ENCODE results near the gene ABLIM2. TPM values are rescaled to one million over a fixed set of nuclear protein-coding genes. Genes with fewer than 3 reads are reported as not detected.

The ABLIM2 gene
- total RNA-seq, 1 donor from 2014 or later: 7.5 TPM

DNA sequence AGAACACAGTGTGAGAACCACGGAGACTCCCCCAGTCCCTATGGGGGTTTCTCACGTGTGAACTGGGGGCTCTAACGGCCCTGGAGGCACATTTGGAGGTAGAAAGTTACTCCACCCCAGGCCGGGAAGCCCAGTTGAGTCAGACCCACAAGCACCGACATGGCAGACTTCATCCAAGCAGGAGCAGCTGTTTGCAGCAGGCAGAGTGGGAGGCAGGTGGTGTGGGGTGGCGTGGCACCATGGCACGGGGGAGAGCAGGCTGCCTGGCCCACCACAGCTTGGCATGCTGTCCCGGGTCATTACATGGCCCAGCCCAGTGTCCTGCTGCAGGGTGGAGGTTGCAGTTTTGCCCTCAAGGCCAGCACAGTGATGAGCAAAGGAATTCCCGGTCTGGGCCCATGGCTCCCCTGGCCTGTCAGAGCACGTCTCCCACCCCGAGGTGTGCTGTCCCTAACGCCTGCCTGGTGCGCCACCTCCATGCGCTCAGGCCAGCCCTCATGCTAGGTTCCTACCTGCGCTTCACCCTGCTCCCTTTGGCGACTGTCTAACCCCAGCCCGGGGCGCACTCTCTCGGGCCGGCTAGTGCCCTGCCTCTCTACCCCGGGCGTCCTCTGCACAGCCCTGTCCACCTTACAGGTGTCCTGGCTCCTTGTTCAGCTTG is 128.4 kb downstream of the ABLIM2 start:
- Mint-ChIP-seq H3K27me3 (ENCODE audit: unreplicated experiment) (peaks cover 6% of the 10 kb centered on the region), H3K9me3 (ENCODE audit: unreplicated experiment) (peaks cover 7% of the 10 kb centered on the region), H3K36me3 (ENCODE audit: unreplicated experiment) (no peaks in the 10 kb centered on the region), H3K4me1 (ENCODE audit: low read depth, unreplicated experiment) (peaks cover 15% of the 10 kb centered on the region), H3K4me3 (ENCODE audit: unreplicated experiment) (no peak overlapping the region), H3K27ac (ENCODE audit: unreplicated experiment) (peak overlapping the region; percentile 59)
- DNase-seq: no peak
- TF ChIP-seq, protein P1, sequence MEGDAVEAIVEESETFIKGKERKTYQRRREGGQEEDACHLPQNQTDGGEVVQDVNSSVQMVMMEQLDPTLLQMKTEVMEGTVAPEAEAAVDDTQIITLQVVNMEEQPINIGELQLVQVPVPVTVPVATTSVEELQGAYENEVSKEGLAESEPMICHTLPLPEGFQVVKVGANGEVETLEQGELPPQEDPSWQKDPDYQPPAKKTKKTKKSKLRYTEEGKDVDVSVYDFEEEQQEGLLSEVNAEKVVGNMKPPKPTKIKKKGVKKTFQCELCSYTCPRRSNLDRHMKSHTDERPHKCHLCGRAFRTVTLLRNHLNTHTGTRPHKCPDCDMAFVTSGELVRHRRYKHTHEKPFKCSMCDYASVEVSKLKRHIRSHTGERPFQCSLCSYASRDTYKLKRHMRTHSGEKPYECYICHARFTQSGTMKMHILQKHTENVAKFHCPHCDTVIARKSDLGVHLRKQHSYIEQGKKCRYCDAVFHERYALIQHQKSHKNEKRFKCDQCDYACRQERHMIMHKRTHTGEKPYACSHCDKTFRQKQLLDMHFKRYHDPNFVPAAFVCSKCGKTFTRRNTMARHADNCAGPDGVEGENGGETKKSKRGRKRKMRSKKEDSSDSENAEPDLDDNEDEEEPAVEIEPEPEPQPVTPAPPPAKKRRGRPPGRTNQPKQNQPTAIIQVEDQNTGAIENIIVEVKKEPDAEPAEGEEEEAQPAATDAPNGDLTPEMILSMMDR (IDR thresholded peaks at IDR 0.05; ENCODE audit: partially characterized antibody, unreplicated experiment): no peak

DNA sequence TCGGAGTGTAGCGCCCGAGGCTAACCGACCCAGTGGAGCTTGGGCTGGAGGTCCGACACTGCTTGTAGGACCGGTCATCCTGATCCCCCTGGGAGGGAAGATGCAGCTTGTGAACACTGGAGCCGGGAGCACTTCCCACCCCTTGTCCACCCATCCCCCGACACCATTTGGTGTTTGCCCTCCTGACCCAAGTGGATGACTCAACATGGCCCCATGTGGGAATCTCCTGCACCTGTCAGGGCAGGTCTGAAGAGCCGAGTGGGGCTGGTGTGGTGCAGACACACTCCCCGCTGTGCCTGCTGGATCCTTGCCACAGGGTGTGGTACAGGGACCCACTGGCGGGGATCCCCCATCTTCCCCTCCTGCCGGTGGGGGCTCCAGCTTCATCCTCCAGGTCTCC is 128.9 kb downstream of the ABLIM2 start:
- no peak overlapping the region for H3K4me3 Mint-ChIP-seq (ENCODE audit: unreplicated experiment)
- TF ChIP-seq, protein P1 (IDR thresholded peaks at IDR 0.05; ENCODE audit: partially characterized antibody, unreplicated experiment): no peak
- H3K36me3 Mint-ChIP-seq (ENCODE audit: unreplicated experiment): no peaks in the 10 kb centered on the region
- peak; percentile 70 for DNase-seq
- peak overlapping the region; percentile 59 for H3K27ac Mint-ChIP-seq (ENCODE audit: unreplicated experiment)
- H3K27me3 Mint-ChIP-seq (ENCODE audit: unreplicated experiment): peaks cover 6% of the 10 kb centered on the region
- H3K4me1 Mint-ChIP-seq (ENCODE audit: low read depth, unreplicated experiment): peaks cover 15% of the 10 kb centered on the region
- peaks cover 7% of the 10 kb centered on the region for H3K9me3 Mint-ChIP-seq (ENCODE audit: unreplicated experiment)

DNA sequence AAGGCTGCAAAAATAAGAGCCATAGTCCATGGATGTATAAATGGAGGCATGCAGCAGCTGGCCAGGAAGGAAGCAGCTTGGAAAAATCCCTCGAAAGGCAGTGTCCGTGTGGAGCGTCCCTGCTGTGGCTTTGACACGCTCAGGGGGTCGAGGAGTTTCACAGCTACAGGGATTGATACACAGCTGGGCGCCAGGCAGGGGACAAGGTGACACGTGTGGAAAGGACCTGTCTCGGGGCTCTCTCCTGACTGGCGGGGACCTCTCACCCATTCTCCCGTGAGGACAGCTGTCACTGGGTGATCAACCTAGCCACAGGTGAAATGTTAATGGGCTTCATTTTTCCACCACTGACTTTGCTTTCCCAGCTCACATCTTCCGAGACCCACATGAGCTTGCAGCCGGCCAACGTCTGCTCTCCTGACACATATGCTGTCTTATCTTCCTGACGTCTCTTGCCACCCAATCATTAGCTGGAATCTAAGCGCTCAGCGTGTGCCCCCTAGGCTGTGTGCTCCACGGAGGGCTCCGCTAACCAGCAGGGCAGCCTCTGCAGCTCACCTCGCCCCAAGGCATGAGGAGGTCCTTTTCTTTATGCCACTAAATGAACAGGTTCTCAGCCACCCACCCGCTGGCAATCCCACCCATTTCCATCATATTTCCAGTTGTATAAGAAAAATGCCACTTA is 129.6 kb downstream of the ABLIM2 start:
- no peak for DNase-seq
- TF ChIP-seq, protein P1 (IDR thresholded peaks at IDR 0.05; ENCODE audit: partially characterized antibody, unreplicated experiment): no peak
- peaks cover 6% of the 10 kb centered on the region for H3K27me3 Mint-ChIP-seq (ENCODE audit: unreplicated experiment)
- H3K4me3 Mint-ChIP-seq (ENCODE audit: unreplicated experiment): no peak overlapping the region
- peaks cover 6% of the 10 kb centered on the region for H3K9me3 Mint-ChIP-seq (ENCODE audit: unreplicated experiment)
- peaks cover 15% of the 10 kb centered on the region for H3K4me1 Mint-ChIP-seq (ENCODE audit: low read depth, unreplicated experiment)
- peak overlapping the region; percentile 33 for H3K27ac Mint-ChIP-seq (ENCODE audit: unreplicated experiment)
- H3K36me3 Mint-ChIP-seq (ENCODE audit: unreplicated experiment): no peaks in the 10 kb centered on the region

DNA sequence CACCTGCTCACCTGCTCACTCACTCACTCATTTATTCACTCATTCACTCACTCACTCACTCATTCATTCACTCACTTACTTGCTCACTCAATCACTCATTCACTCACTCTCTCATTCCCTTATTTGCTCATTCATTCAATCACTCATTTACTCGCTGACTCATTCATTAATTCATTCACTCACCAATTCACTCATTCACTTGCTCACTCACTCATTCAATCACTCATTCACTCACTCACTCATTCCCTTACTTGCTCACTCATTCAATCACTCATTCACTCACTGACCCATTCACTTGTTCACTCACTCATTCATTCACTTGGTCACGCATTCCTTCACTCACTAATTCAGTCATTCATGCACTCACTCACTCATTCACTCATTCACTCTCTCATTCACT is 130.2 kb downstream of the ABLIM2 start:
- H3K36me3 Mint-ChIP-seq (ENCODE audit: unreplicated experiment): no peaks in the 10 kb centered on the region
- H3K27ac Mint-ChIP-seq (ENCODE audit: unreplicated experiment): peak overlapping the region; percentile 12
- H3K4me1 Mint-ChIP-seq (ENCODE audit: low read depth, unreplicated experiment): peaks cover 15% of the 10 kb centered on the region
- TF ChIP-seq, protein P1 (IDR thresholded peaks at IDR 0.05; ENCODE audit: partially characterized antibody, unreplicated experiment): no peak
- H3K4me3 Mint-ChIP-seq (ENCODE audit: unreplicated experiment): peak overlapping the region; percentile 1
- peaks cover 6% of the 10 kb centered on the region for H3K27me3 Mint-ChIP-seq (ENCODE audit: unreplicated experiment)
- DNase-seq: no peak
- H3K9me3 Mint-ChIP-seq (ENCODE audit: unreplicated experiment): peaks cover 5% of the 10 kb centered on the region

DNA sequence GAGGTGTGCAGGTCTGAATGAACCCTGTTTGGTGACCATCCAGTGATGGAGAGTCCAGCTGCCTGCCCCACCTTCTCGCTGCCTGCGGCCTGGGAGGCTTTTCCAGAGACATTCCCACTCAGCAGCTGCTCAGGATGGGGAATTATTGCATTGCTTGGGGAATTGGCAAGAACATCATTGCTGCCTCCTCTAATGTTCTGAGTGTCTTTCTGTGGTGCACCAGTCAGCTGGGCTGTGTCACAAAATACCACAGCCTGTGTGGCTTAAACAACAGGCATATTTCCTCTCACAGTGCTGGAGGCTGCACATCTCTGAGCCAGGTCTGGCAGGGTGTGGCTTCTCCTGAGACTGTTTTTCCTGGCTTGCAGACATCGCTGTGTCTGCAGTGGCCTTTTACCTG is 132.2 kb downstream of the ABLIM2 start:
- peaks cover 3% of the 10 kb centered on the region for H3K9me3 Mint-ChIP-seq (ENCODE audit: unreplicated experiment)
- H3K27me3 Mint-ChIP-seq (ENCODE audit: unreplicated experiment): peaks cover 5% of the 10 kb centered on the region
- peaks cover 15% of the 10 kb centered on the region for H3K4me1 Mint-ChIP-seq (ENCODE audit: low read depth, unreplicated experiment)
- DNase-seq: no peak
- no peaks in the 10 kb centered on the region for H3K36me3 Mint-ChIP-seq (ENCODE audit: unreplicated experiment)
- TF ChIP-seq, protein P1 (IDR thresholded peaks at IDR 0.05; ENCODE audit: partially characterized antibody, unreplicated experiment): no peak
- H3K4me3 Mint-ChIP-seq (ENCODE audit: unreplicated experiment): no peak overlapping the region
- no peak overlapping the region for H3K27ac Mint-ChIP-seq (ENCODE audit: unreplicated experiment)
